Thyroid gland (tissue), 4 donors: ENCODE measurements around the gene RNF213. TPM values are rescaled to one million over a fixed set of nuclear protein-coding genes. Genes with fewer than 3 reads are reported as not detected.

Experiments
- DNase-seq, 2 donors: peaks; one replicate each; pipeline ENCODE4 v3.0.0-alpha.2; 2019
- H3K27ac ChIP-seq, 3 donors: fragments of 200-600 bp; sonication (generic); 1 replicate in 2 of 3; 2 replicates in 1 of 3; pipeline ENCODE4 v1.5.1; 2016 to 2019; ENCODE audit warnings: mild to moderate bottlenecking in 1 of 3, moderate library complexity in 1 of 3
- H3K27me3 ChIP-seq: fragments of 200-600 bp; sonication (generic); one replicate; pipeline ENCODE4 v1.5.1; 2019
- H3K36me3 ChIP-seq, 2 donors: fragments of 200-600 bp; sonication (generic); one replicate each; pipeline ENCODE4 v1.5.1; 2016 to 2019
- H3K4me1 ChIP-seq, 2 donors: fragments of 200-600 bp; sonication (generic); one replicate each; pipeline ENCODE4 v1.5.1; 2017 to 2019
- H3K4me3 ChIP-seq, 3 donors: fragments of 200-600 bp; sonication (generic); replicated peaks in 1 of 3; 1 replicate in 2 of 3; 2 replicates in 1 of 3; pipeline ENCODE4 v1.5.1; 2016; ENCODE audit warnings: mild to moderate bottlenecking in 1 of 3
- H3K9me3 ChIP-seq: fragments of 200-600 bp; sonication (generic); one replicate; pipeline ENCODE4 v1.5.1; 2017
- CTCF ChIP-seq, 6 experiments: fragments of 200-600 bp in 3 of 6; fragments of 450-650 bp in 3 of 6; sonication (generic) in 3 of 6; IDR thresholded peaks; one replicate each; pipeline ENCODE4 v1.5.1; 2016 to 2019; ENCODE audit warnings: antibody characterized with exemption in 6 of 6, mild to moderate bottlenecking in 2 of 6, inconsistent platforms in 1 of 6, moderate library complexity in 1 of 6
- POLR2A ChIP-seq, 2 donors: fragments of 450-650 bp; IDR thresholded peaks; one replicate each; pipeline ENCODE4 v1.6.1; 2017; ENCODE audit warnings: antibody characterized with exemption in 2 of 2, mild to moderate bottlenecking in 2 of 2, moderate library complexity in 1 of 2
- WGBS, 2 donors: methylation state at CpG; one replicate each; pipeline ENCODE4 v1.1.5; 2017; 5-methylcytosine and 5-hydroxymethylcytosine counted together
- intact Hi-C: fragments of 100-400 bp; cut with DNase I; formaldehyde crosslinking; loops from one replicate; pipeline ENCODE4 v1.15.1; 2023
- total RNA-seq, 4 donors: library from RNA; depleted of rRNA; stranded (reverse); fragments of >200 nt; gene quantifications; one replicate each; pipeline ENCODE4 v1.2.3, GENCODE V29; 2016

The RNF213 gene
- total RNA-seq, 4 donors from 2014 or later = 107 to 245 (median 187) TPM

GRCh38 chr17:80432961-80433550, 172.4 kb downstream of the RNF213 start:
- WGBS, 2 donors = 81 to 97% methylated on average over 3 to 4 of the region's 6 CpGs

GRCh38 chr17:80433916-80434666, 173.4 kb downstream of the RNF213 start:
- Histone ChIP-seq H3K27ac (no peak overlapping the region), H3K4me1 (no peaks in the 10 kb centered on the region), H3K36me3 (no peaks in the 10 kb centered on the region), H3K9me3 (no peaks in the 10 kb centered on the region), H3K4me3 (no peak overlapping the region), H3K27me3 (no peaks in the 10 kb centered on the region)
- TF ChIP-seq CTCF (IDR thresholded peaks at IDR 0.05) = no peak
- no peak for TF ChIP-seq POLR2A (IDR thresholded peaks at IDR 0.05)
- WGBS, 2 donors = 80 to 87% methylated on average over 12 of the region's 12 CpGs
- DNase-seq = no peak
- intact Hi-C loops = no loop called here

More at GRCh38 chr17:80432961-80433550, 172.4 kb downstream of the RNF213 start:
- H3K4me1 ChIP-seq = no peaks in the 10 kb centered on the region
- no peak overlapping the region for H3K4me3 ChIP-seq
- H3K36me3 ChIP-seq = no peaks in the 10 kb centered on the region
- no peak for TF ChIP-seq POLR2A (IDR thresholded peaks at IDR 0.05)
- no peak for TF ChIP-seq CTCF (IDR thresholded peaks at IDR 0.05)
- H3K9me3 ChIP-seq = no peaks in the 10 kb centered on the region
- H3K27me3 ChIP-seq = no peaks in the 10 kb centered on the region
- no peak overlapping the region for H3K27ac ChIP-seq
- DNase-seq = no peak
- intact Hi-C loops = no loop called here

GRCh38 chr17:80437532-80437931, 176.9 kb downstream of the RNF213 start:
- intact Hi-C loops = no loop called here
- DNase-seq = no peak
- Histone ChIP-seq H3K4me3 (no peak overlapping the region), H3K27me3 (no peaks in the 10 kb centered on the region), H3K9me3 (no peaks in the 10 kb centered on the region), H3K4me1 (no peaks in the 10 kb centered on the region), H3K36me3 (no peaks in the 10 kb centered on the region), H3K27ac (no peak overlapping the region)
- 58 to 64% methylated on average over 10 of the region's 10 CpGs for WGBS, 2 donors
- TF ChIP-seq CTCF (IDR thresholded peaks at IDR 0.05) = no peak
- TF ChIP-seq POLR2A (IDR thresholded peaks at IDR 0.05) = no peak

GRCh38 chr17:80438806-80439205, 178.2 kb downstream of the RNF213 start:
- WGBS, 2 donors = 96% methylated on average over 4 to 5 of the region's 5 CpGs
- TF ChIP-seq CTCF (IDR thresholded peaks at IDR 0.05) = no peak
- no peak for TF ChIP-seq POLR2A (IDR thresholded peaks at IDR 0.05)
- Histone ChIP-seq H3K27me3 (no peaks in the 10 kb centered on the region), H3K9me3 (no peaks in the 10 kb centered on the region), H3K4me3 (no peak overlapping the region), H3K27ac (no peak overlapping the region), H3K4me1 (no peaks in the 10 kb centered on the region), H3K36me3 (no peaks in the 10 kb centered on the region)
- intact Hi-C loops = no loop called here
- no peak for DNase-seq

GRCh38 chr17:80439499-80439898, 178.8 kb downstream of the RNF213 start:
- WGBS, 2 donors = 67 to 71% methylated on average over 7 to 9 of the region's 9 CpGs
- intact Hi-C loops = no loop called here

More at GRCh38 chr17:80439499-80439898, 178.8 kb downstream of the RNF213 start:
- H3K9me3 ChIP-seq = no peaks in the 10 kb centered on the region
- no peaks in the 10 kb centered on the region for H3K27me3 ChIP-seq
- H3K36me3 ChIP-seq = no peaks in the 10 kb centered on the region
- no peak overlapping the region for H3K4me3 ChIP-seq
- TF ChIP-seq POLR2A (IDR thresholded peaks at IDR 0.05) (no peak), CTCF (IDR thresholded peaks at IDR 0.05) (no peak)
- DNase-seq = no peak
- H3K4me1 ChIP-seq = no peaks in the 10 kb centered on the region
- H3K27ac ChIP-seq = no peak overlapping the region
